NCI-H1048 (cell line): ENCODE data around the gene TGFBR3.

ENCODE experiments used
- DNase-seq: peaks from one replicate; lab custom pipeline; 2025; lab: John Stamatoyannopoulos, UW

The TGFBR3 gene

DNA sequence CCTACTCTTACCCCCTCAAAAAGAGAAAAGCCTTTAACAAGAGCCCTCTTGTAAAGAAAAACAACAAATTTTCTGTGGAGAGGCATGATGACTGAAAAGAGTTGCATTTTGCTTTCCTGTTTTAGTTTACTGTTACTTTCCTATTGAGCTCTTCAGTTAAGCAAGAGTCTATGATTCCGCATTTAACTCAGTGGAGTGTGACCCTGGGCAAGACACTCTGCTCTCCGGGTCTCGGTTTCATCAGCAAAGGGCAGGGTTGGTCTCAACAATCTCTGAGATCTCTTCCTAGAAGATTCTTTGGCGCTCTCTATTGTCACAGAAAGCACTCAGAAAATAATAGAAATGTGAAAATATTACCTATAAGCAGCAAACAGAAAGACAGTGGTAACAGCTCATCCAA is 175.7 kb downstream of the TGFBR3 start:
- no peak for DNase-seq

DNA sequence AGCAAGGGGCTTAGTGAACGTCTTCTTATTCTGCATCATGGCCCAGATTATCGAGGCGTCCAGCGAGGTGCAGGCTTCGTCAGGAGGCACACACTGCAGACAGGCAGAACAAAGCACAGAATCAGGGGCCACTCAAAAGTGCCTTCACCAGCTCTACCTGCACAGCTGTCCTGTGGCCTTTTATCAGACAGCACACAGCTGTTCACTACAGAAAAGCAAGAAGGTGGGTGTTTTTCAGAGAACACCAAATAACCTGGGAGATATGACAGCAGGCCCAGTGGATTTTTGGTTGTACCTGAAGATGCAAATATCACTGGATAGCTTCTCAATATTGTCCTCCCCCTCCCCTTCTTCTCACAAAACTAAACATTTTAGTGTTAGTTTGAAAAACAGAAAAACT is 177.3 kb downstream of the TGFBR3 start:
- no peak for DNase-seq

- DNase-seq, result no peak
These were observed 178.1 kb downstream of the TGFBR3 start for GRCh38 chr1:91707890-91708218.

DNA sequence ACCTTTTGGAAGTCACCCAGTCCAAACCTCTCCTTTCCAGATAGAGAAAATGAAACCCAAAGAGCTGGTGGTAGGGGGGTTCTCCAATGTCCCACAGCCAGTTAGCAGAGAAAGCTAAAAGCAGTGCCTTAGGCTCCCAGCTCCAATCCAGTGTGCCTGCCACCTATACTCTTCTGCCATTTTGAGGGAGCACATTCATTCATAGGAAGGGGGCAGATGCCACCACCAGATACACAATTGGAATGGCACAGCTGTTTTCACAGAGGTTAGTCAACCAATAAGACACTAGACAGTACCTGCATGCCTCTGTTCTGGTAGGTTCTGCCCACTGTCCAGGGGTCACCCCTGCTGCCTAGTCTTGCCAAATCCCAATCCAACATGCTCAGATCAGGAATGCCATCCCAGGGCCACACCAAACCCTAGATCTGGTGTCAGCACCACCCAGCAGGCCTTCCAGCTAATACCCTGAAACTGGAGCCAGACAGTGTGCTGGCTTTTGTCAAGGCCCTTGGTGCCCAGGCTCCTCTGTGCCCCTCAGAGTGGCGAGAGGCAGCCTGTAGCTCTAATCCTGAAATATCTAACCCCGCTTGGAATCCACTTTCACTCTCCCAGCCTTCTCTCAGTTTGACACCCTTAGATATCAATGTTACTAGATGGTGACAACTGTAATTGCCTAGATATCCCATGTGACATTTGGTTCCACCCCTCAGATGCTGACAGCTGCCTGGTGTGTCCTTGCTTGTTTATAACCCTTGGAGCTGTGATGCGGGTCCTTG is 178.6 kb downstream of the TGFBR3 start:
- no peak for DNase-seq

- DNase-seq, result no peak
These were observed 179.6 kb downstream of the TGFBR3 start for GRCh38 chr1:91706140-91706957.

GRCh38 chr1:91704746-91705145 is 181.2 kb downstream of the TGFBR3 start:
- no peak for DNase-seq

DNA sequence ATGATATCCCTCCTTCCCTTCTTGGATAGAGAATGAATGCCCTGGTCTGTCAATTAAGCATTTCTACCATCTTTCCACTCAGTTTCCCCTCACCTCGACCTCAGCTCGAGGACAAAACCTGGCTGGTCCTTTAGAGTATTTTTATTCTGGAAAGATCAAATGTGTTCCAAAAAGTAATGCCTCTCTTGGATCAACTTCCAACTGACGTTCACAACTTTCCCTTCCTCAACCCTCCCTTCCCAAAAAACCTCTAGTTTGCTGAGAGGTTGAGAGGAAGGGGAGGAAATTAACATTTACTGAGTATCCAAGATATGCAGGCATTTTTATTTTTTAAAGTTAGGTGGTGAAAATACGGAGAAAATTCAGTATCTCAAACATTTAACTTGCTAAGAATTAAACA is 182.9 kb downstream of the TGFBR3 start:
- DNase-seq, result no peak

DNA sequence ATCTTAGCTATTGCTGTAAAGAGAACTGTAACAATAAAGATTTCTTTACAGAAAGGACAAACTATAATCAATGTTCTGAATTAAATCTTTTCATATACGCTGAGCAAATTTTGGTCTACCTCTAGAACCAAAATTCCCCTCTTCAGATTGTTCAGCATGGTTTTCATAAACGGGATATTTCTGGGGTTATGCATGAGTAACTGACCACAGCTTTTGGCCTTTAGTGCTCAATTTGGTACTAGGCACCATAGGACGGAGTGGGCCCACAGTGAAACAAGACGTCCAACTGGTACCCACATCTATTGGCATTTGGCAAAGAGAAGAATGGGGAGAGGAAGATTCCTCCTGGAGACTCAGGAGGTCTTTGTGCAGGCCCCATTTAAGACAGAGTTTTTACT is 184.5 kb downstream of the TGFBR3 start:
- no peak for DNase-seq

DNA sequence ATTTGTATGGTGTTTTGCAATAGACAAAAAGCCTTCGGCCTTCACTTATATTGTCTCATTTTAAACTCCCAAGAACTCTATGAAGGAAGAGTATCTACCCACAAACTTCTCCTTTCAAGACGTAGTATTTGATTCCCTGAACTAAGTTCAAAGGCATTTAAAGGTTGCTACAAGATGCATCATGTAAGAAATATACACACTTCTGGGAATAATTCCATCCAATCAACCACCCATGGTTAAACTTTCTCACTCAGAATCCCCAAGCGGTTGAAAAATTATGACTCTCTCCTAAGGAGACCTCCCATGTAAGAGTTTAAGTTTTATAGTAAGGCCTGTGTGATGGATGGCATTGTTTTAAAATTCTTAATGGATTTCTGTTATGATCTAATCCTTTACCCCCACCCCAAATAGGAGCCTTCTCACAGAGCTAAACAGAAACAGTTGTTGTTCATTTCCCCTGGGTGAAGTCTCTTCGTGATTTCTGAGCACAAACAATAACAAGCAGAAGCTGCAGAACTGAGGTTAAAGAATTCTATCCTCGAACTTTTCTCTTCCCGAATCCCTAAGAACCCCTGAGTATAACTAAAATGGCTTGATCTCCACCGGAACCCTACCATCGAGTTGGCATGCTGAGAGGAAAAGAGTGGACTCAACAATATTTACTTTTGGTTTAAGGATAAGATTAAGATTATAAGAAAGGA is 185.0 kb downstream of the TGFBR3 start:
- no peak for DNase-seq

DNA sequence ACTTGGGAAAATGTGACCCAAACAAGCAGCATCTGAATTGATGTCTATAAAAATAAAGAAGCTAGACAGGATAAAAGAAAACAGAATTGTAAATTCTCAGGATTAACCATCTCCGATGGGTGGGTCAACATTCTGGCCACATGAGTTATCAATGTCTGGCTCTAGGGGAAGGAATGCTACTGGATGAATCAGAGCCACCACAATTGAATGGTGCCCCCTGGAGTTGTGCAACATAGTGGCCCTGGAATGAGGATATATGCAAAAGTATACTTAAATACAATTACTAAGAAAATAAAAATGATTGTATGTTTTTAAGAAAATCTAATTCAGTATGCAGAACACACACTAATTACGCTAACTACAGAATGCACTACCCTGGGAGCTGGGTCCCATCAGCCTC is 185.6 kb downstream of the TGFBR3 start:
- no peak for DNase-seq

DNA sequence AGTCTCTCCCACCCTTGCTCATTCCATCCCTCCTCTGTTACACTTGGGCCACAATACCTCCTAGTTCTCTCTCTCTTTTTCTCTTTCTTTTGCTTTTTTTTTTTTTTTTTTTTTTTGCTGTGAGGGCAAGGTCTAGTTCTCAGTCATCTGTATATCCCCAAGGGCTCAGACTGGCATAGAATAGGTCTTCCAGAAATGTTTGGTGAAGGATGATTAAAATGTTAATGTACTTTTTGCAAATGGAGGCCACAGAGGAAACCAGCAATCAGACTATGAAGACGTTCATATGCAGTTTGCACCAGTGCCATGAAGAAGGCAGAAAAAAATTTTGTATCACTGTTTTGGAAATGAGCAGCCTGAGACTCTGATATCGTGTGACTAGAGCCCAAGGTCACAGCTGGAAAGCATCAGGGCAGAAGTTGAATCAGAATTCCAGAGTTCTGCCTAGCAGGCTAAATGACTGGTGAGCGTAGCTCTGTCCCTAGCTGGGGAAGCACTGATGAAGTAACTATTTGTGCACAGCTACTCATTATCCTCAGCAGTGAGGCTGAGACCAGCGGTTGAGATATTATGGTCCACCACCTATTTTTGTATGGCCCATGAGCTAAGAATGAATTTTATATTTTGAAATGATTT is 186.5 kb downstream of the TGFBR3 start:
- no peak for DNase-seq

DNA sequence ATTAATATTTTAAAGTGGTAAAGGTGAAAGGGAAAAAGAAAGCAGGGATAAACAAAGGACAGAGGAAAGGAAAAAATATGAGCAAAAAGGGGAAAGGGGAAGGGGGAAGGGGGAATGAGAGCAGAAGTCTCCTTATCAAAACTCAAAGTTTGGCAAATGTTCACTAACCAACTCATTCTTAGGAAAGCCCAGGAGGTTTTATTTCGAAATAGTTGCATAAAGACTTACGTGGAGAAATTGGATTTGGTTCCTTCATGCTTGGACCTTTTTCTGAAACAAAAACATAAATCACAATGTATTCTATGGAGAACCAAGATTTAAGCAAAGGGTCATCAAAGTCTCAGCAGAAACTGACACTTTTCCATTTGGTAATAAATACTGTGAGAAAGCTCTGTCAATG is 188.1 kb downstream of the TGFBR3 start:
- DNase-seq, result no peak

DNA sequence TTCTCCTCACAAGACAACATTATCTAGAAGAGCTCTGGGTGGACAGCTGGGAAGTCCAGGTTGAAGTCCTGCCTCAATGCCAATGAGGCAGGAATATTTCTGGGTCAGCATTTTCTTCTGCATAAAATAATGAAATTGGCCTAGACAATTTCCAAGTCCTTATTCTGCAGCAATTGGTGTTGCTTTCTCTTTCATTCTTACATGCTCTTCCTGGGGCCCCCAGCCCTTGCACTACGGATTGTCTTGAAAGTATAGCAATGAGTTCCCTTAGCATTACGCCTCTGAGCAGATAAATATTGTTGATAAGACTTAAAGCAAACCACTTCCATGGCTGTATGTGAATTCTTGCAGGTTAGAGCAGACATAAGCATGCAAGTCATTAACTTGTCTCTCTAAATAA is 188.5 kb downstream of the TGFBR3 start:
- DNase-seq, result no peak

DNA sequence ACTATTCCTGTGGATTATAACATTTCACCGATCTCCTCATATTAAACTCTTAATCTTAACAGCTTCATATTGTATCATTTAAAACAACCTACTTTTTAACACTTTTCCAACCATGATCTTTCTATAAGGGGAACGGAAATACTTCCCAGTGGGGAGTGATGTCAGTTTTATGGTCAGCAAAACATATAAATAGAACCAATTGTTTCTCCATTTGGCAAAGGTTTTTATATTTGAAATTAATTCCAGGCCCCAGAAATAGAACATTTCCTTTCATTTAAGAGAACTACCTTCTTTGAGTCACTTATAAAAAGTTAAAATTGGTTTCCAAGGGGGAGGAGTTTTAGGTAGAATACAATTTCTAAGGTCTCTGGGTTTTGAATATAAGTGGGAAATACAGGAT is 189.6 kb downstream of the TGFBR3 start:
- no peak for DNase-seq

DNA sequence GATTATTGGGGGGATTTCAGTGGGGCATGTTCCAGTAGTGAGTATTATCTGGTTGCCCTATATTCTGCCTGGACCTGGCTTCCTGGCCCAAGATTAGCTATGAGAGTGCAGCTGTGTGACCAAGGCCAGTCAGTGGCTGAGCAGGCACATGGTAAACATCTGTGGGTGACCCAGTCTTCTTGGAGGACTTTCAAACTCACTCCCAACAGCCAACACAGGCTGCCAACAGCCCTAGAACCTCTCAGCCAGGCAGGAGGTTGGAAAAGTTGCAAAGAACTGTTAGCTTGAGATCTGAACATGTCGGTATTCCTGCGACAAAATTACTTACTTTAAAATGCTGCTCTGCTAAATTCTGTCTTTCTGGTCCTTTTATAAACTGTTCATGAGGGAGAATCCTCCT is 192.4 kb downstream of the TGFBR3 start:
- DNase-seq, result no peak

DNA sequence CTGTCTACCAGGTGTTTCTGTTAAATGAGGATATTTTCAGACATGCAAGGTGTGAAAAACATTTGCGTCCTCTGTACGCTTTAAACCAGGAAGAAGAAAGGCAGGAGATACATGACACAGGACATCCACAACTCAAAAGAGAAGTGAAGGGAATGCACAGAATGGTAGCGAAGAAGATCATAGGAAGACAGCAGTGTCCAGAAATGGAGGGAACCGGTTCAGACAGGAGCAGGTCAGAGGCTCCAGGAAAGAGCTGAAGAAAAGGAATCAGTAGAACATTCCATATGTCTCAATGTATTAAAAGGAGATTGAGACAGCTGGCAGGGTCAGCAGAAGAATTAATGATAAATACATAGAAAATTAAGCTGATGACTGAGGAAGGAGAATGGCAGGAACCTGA is 194.4 kb downstream of the TGFBR3 start:
- no peak for DNase-seq

- no peak for DNase-seq
These were observed 196.1 kb downstream of the TGFBR3 start for GRCh38 chr1:91689641-91690481.

DNA sequence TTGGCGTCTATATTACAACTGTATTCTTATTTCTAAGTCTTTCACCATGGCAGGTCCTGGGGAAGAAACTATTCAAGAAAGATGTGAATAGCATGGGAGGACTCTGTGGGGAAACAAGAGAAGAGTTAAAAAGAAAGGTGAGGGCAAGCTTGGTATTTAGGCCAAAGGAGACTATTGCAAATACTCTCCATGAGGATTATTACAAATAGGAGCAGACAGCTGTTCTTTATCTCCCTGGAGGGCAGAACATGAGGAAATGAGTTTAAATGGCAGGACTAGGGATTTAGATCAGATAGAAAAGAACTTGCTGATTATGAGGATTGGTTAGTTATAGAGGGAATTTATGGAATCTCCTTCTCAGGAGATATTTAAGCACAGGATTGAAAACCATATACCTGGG is 198.5 kb downstream of the TGFBR3 start:
- no peak for DNase-seq

DNA sequence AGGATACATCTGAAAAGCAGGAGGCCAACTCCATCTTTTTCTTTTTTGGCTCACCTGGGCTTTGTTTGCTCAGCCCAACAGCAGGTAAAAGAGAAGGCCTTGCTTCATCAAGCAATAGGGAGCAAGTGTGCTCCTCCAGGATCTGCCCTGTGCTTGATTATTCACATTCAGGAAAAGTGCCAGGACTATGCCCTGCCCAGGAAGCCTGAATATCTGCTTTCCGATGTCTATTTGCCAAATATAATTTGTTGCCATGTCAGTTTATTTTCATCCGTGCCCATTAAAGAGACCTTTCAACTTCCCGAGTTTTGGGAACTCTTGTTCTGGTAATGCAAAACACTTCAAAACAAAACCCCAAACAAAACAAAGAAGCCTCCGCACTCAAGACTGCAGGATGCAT is 200.0 kb downstream of the TGFBR3 start:
- DNase-seq, result no peak

DNA sequence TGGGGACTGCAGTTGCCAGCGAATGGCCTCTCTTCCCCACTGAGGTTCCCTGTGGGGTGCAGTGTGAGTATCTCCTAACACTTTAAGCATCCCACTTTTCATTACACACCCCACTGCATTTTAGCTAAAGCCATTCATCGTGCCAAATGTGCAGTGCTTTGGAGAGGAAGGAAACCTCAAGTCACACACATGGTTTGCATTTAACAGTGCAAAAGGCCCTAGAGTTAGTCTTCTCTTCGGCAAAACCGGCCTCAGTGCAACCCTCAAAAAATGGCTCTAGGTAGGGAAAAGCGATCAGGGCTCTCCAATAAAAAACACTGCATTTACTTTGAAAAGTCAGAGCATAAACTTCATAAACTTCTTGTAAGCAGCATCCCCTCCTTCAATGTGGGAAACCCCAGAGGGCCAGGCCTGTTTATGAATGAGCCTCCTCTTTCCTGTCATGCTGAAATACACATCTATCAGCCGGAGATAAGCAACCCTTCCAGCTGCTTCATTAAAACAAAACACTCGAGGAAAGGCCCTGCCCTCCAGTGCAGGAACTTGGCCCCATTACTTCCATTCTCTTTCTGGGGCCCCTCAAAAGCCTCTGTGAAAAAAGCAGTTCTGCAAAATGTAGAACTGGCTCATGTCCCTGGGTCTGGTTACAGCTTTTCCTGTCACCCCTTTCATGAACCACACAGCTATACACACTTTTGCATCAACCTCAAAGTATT is 201.3 kb downstream of the TGFBR3 start:
- no peak for DNase-seq

DNA sequence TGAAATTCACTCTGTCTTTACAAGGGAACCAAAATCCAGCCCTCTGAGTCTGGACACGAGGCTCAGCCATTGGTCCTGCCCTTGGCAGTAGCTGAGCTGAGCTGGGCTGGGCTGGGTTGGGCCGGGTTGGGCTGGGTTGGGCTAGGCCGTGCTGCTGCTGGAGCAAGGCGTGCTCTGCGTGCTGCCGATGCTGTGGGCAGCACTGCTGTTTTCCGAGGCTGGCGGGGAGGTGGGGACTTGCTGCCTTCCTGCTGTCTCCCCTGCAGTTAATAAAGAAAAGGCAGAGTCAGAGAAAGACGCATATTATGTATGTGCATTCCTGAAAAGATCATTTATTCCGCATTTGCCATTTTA is 202.4 kb downstream of the TGFBR3 start:
- no peak for DNase-seq
